Thyroid gland (tissue), 4 donors: Measurements from ENCODE around the gene SCCPDH.

Source experiments
- POLR2A ChIP-seq, 2 donors: fragments of 450-650 bp; IDR thresholded peaks; one replicate each; pipeline ENCODE4 v1.6.1; 2017; ENCODE audit warnings: antibody characterized with exemption in 2 of 2, mild to moderate bottlenecking in 2 of 2, moderate library complexity in 1 of 2
- TF ChIP-seq, protein P1 (sequence below), 6 experiments: fragments of 200-600 bp in 3 of 6; fragments of 450-650 bp in 3 of 6; sonication (generic) in 3 of 6; IDR thresholded peaks; one replicate each; pipeline ENCODE4 v1.5.1; 2016 to 2019; ENCODE audit warnings: antibody characterized with exemption in 6 of 6, mild to moderate bottlenecking in 2 of 6, inconsistent platforms in 1 of 6, moderate library complexity in 1 of 6

DNA sequence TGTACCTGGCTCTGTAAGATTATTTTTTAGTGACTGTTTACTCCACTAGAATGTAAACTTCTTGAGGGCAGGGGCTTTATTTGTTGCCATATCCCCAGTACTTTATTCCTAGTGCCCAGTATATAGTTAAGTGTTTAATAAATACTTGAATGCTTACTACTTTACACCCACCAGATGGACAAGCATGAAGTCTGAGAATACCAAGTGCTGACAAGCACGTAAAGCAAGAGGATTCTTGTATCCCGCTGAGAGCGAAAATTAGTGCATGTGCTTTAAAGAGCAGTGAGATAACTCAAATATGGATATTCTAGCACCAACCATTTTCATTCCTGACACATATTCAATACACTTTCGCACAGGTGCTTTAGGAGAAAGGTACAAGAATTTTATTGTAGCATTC is 1.5 kb upstream of the SCCPDH start:
- TF ChIP-seq, protein P1, sequence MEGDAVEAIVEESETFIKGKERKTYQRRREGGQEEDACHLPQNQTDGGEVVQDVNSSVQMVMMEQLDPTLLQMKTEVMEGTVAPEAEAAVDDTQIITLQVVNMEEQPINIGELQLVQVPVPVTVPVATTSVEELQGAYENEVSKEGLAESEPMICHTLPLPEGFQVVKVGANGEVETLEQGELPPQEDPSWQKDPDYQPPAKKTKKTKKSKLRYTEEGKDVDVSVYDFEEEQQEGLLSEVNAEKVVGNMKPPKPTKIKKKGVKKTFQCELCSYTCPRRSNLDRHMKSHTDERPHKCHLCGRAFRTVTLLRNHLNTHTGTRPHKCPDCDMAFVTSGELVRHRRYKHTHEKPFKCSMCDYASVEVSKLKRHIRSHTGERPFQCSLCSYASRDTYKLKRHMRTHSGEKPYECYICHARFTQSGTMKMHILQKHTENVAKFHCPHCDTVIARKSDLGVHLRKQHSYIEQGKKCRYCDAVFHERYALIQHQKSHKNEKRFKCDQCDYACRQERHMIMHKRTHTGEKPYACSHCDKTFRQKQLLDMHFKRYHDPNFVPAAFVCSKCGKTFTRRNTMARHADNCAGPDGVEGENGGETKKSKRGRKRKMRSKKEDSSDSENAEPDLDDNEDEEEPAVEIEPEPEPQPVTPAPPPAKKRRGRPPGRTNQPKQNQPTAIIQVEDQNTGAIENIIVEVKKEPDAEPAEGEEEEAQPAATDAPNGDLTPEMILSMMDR (IDR thresholded peaks at IDR 0.05), result no peak
- TF ChIP-seq POLR2A (IDR thresholded peaks at IDR 0.05), result no peak
